Measurements from ENCODE around the gene SMCO2.

DNA sequence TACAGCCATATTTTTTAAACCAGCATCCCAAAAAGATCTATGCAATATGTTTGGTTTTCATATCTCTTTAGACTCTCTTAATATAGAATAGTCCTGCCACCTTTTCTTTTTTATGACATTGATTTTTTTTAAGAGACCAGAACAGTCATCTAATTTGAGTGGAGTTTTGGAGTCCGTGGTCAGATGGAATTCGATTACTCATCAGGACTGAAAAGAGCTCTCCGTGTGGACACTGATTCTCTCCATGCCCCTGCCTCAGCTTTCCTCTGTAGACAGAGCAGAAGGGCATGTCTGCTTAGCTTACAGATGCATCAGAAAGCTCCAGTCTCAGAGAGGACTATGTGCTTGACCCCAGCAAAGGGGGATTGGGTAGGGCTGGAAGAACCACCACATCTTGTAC lies 27.8 kb downstream of the SMCO2 start:
- TF ChIP-seq POLR2AphosphoS5 (IDR thresholded peaks at IDR 0.05; ENCODE audit: low read depth, low read length) (no peak), SIN3A (IDR thresholded peaks at IDR 0.05; ENCODE audit: borderline replicate concordance, insufficient read depth, low read length) (no peak), TAF1 (IDR thresholded peaks at IDR 0.05; ENCODE audit: borderline replicate concordance, insufficient read depth, low read length) (no peak), FOXP2 (optimal IDR thresholded peaks at IDR 0.05; ENCODE audit: borderline replicate concordance, extremely low read depth, extremely low read length, insufficient read depth) (no peak)
- TF ChIP-seq, protein P1, sequence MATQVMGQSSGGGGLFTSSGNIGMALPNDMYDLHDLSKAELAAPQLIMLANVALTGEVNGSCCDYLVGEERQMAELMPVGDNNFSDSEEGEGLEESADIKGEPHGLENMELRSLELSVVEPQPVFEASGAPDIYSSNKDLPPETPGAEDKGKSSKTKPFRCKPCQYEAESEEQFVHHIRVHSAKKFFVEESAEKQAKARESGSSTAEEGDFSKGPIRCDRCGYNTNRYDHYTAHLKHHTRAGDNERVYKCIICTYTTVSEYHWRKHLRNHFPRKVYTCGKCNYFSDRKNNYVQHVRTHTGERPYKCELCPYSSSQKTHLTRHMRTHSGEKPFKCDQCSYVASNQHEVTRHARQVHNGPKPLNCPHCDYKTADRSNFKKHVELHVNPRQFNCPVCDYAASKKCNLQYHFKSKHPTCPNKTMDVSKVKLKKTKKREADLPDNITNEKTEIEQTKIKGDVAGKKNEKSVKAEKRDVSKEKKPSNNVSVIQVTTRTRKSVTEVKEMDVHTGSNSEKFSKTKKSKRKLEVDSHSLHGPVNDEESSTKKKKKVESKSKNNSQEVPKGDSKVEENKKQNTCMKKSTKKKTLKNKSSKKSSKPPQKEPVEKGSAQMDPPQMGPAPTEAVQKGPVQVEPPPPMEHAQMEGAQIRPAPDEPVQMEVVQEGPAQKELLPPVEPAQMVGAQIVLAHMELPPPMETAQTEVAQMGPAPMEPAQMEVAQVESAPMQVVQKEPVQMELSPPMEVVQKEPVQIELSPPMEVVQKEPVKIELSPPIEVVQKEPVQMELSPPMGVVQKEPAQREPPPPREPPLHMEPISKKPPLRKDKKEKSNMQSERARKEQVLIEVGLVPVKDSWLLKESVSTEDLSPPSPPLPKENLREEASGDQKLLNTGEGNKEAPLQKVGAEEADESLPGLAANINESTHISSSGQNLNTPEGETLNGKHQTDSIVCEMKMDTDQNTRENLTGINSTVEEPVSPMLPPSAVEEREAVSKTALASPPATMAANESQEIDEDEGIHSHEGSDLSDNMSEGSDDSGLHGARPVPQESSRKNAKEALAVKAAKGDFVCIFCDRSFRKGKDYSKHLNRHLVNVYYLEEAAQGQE (IDR thresholded peaks at IDR 0.05; ENCODE audit: insufficient read depth in 1 of 2, low read depth in 2 of 2, low read length in 2 of 2), result no peak
